ENCODE measurements around the gene CAMK1. TPM values are rescaled to one million over a fixed set of nuclear protein-coding genes. Genes with fewer than 3 reads are reported as not detected.

The CAMK1 gene
- total RNA-seq, 1 experiment from 2014 or later, result 36.6 TPM

DNA sequence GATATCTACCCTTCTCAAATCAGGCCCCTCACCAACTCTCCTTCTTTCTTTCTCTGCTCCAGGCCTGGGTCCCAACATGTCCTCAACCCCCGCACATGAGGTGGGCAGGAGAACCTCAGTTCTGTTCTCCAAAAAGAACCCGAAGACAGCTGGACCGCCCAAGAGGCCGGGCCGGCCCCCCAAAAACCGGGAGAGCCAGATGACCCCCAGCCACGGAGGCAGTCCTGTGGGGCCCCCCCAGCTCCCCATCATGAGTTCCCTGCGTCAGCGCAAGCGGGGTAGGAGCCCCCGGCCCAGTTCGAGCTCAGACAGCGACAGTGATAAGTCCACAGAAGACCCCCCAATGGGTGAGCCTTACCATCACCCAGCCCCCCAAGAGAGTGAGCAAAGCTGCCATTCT lies 25.6 kb downstream of the CAMK1 start:
- intact Hi-C loops (cut with micrococcal nuclease), result no loop called here
- Histone ChIP-seq H3K4me1 (ENCODE audit: insufficient read depth, low read length) (peaks cover 11% of the 10 kb centered on the region), H3K4me2 (ENCODE audit: low read length) (no peak overlapping the region), H4K20me1 (ENCODE audit: low read length) (no peaks in the 10 kb centered on the region), H3K4me3 (ENCODE audit: low read length) (no peak overlapping the region), H3K27me3 (ENCODE audit: low read length) (no peaks in the 10 kb centered on the region), H3K9me3 (ENCODE audit: low read length) (no peaks in the 10 kb centered on the region), H3K9me2 (replicated peaks; ENCODE audit: low read length) (no peaks in the 10 kb centered on the region), H3F3A (ENCODE audit: low read length, unreplicated experiment) (peaks cover 2% of the 10 kb centered on the region), H3K9ac (ENCODE audit: low read length) (no peak overlapping the region), H3K36me3 (ENCODE audit: low read depth, low read length) (peaks cover 70% of the 10 kb centered on the region), H3K27ac (ENCODE audit: low read length) (no peak overlapping the region), H2AFZ (ENCODE audit: low read length) (no peak overlapping the region), H3K79me2 (ENCODE audit: low read length) (no peaks in the 10 kb centered on the region)
- no TSS peak for BruUV-seq (replicated peaks)
- no peak for TF ChIP-seq EZH2phosphoT487 (IDR thresholded peaks at IDR 0.05; ENCODE audit: borderline replicate concordance, low read length)
- TF ChIP-seq, protein P1, sequence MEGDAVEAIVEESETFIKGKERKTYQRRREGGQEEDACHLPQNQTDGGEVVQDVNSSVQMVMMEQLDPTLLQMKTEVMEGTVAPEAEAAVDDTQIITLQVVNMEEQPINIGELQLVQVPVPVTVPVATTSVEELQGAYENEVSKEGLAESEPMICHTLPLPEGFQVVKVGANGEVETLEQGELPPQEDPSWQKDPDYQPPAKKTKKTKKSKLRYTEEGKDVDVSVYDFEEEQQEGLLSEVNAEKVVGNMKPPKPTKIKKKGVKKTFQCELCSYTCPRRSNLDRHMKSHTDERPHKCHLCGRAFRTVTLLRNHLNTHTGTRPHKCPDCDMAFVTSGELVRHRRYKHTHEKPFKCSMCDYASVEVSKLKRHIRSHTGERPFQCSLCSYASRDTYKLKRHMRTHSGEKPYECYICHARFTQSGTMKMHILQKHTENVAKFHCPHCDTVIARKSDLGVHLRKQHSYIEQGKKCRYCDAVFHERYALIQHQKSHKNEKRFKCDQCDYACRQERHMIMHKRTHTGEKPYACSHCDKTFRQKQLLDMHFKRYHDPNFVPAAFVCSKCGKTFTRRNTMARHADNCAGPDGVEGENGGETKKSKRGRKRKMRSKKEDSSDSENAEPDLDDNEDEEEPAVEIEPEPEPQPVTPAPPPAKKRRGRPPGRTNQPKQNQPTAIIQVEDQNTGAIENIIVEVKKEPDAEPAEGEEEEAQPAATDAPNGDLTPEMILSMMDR (conservative IDR thresholded peaks at IDR 0.05; ENCODE audit: low read depth, low read length), result no peak
- no peak for TF ChIP-seq EZH2 (IDR thresholded peaks at IDR 0.05; ENCODE audit: low read length, unreplicated experiment)
- POLR2A ChIA-PET (ENCODE audit: unreplicated experiment), result no interaction called here
- CTCF ChIA-PET, result no interaction called here
- ATAC-seq (no peak), DNase-seq (no peak)

DNA sequence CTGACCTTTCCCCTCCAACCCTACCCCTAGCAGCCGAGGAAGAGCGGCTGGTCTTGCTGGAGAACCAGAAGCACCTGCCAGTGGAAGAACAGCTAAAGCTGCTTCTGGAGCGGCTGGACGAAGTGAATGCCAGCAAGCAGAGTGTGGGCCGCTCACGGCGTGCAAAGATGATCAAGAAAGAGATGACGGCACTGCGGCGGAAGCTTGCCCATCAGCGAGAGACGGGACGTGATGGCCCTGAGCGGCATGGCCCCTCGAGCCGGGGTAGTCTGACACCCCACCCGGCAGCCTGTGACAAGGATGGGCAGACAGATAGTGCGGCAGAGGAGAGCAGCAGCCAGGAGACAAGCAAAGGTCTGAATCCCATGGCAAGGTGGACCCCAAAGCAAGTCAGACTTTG lies 26.2 kb downstream of the CAMK1 start:
- H3K9me2 ChIP-seq (replicated peaks; ENCODE audit: low read length), result no peaks in the 10 kb centered on the region
- H2AFZ ChIP-seq (ENCODE audit: low read length), result no peak overlapping the region
- no peak overlapping the region for H3K4me2 ChIP-seq (ENCODE audit: low read length)
- H3F3A ChIP-seq (ENCODE audit: low read length, unreplicated experiment), result no peaks in the 10 kb centered on the region
- ChIA-PET CTCF (no interaction called here), POLR2A (ENCODE audit: unreplicated experiment) (no interaction called here)
- no TSS peak for BruUV-seq (replicated peaks)
- H3K4me1 ChIP-seq (ENCODE audit: insufficient read depth, low read length), result 0 out of 2 replicates have a peak, but pooled peaks cover 8% of the 10 kb centered on the region
- H3K79me2 ChIP-seq (ENCODE audit: low read length), result no peaks in the 10 kb centered on the region
- ATAC-seq (no peak), DNase-seq (no peak)
- no peak overlapping the region for H3K27ac ChIP-seq (ENCODE audit: low read length)
- no peaks in the 10 kb centered on the region for H3K9me3 ChIP-seq (ENCODE audit: low read length)
- intact Hi-C loops (cut with micrococcal nuclease), result no loop called here
- no peak overlapping the region for H3K4me3 ChIP-seq (ENCODE audit: low read length)
- no peaks in the 10 kb centered on the region for H4K20me1 ChIP-seq (ENCODE audit: low read length)
- H3K36me3 ChIP-seq (ENCODE audit: low read depth, low read length), result peaks cover 74% of the 10 kb centered on the region
- H3K9ac ChIP-seq (ENCODE audit: low read length), result no peak overlapping the region
- no peaks in the 10 kb centered on the region for H3K27me3 ChIP-seq (ENCODE audit: low read length)
- TF ChIP-seq EZH2phosphoT487 (IDR thresholded peaks at IDR 0.05; ENCODE audit: borderline replicate concordance, low read length) (no peak), EZH2 (IDR thresholded peaks at IDR 0.05; ENCODE audit: low read length, unreplicated experiment) (no peak)
- TF ChIP-seq, protein P1 (conservative IDR thresholded peaks at IDR 0.05; ENCODE audit: low read depth, low read length), result no peak

DNA sequence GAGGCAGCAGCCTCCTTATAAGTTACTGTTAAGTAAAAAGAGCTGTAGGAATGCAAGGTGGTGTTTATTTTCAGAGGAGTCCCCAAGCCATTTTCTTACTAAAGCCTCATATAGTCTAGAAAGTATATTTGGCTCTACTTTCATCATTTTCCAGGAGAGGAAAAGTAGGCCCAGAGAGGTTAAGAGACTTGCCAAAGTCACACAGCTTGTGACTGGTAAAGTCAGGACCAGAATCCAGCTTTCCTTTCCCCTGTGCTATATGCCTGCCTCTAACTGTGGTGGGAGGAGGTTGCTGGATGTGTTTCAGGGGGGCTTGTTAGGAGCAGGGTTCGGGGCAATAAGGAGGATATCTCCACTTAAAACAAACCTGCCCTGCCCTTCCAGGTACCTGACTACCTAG lies 27.2 kb downstream of the CAMK1 start:
- peaks cover 81% of the 10 kb centered on the region for H3K36me3 ChIP-seq (ENCODE audit: low read depth, low read length)
- H3K27ac ChIP-seq (ENCODE audit: low read length), result no peak overlapping the region
- no peak overlapping the region for H3K9ac ChIP-seq (ENCODE audit: low read length)
- H3K4me2 ChIP-seq (ENCODE audit: low read length), result no peak overlapping the region
- POLR2A ChIA-PET (ENCODE audit: unreplicated experiment), result no interaction called here
- no TSS peak for BruUV-seq (replicated peaks)
- H3K9me2 ChIP-seq (replicated peaks; ENCODE audit: low read length), result no peaks in the 10 kb centered on the region
- TF ChIP-seq EZH2phosphoT487 (IDR thresholded peaks at IDR 0.05; ENCODE audit: borderline replicate concordance, low read length), result no peak
- TF ChIP-seq, protein P1 (conservative IDR thresholded peaks at IDR 0.05; ENCODE audit: low read depth, low read length), result no peak
- no peak for TF ChIP-seq EZH2 (IDR thresholded peaks at IDR 0.05; ENCODE audit: low read length, unreplicated experiment)
- intact Hi-C loops (cut with micrococcal nuclease), result no loop called here
- ATAC-seq, result no peak
- peaks cover 3% of the 10 kb centered on the region for H3K79me2 ChIP-seq (ENCODE audit: low read length)
- H3K4me3 ChIP-seq (ENCODE audit: low read length), result no peak overlapping the region
- 0 out of 2 replicates have a peak, but pooled peaks cover 8% of the 10 kb centered on the region for H3K4me1 ChIP-seq (ENCODE audit: insufficient read depth, low read length)
- H3F3A ChIP-seq (ENCODE audit: low read length, unreplicated experiment), result no peaks in the 10 kb centered on the region
- H3K9me3 ChIP-seq (ENCODE audit: low read length), result no peaks in the 10 kb centered on the region
- no peaks in the 10 kb centered on the region for H3K27me3 ChIP-seq (ENCODE audit: low read length)
- DNase-seq, result no peak
- no peak overlapping the region for H2AFZ ChIP-seq (ENCODE audit: low read length)
- CTCF ChIA-PET, result no interaction called here
- H4K20me1 ChIP-seq (ENCODE audit: low read length), result no peaks in the 10 kb centered on the region

Measured in PC-3 (cell line).